Limb (tissue), 2 donors: ENCODE results near the gene RABL3.
A peak's percentile ranks its signal among the peaks of the same experiment; 100 is the strongest.
"Not testable (repeated sequence)": the region's sequence is repeated elsewhere in the genome, so short reads cannot be mapped to it uniquely, and the experiment has no call there.

Experiments
- DNase-seq, 2 donors: peaks; one replicate each; pipeline ENCODE4 v3.0.0-alpha.2; 2016; ENCODE audit errors: extremely low spot score in 2 of 2

RABL3 gene

GRCh38 chr3:120742198-120742848, at the start of gene RABL3, which contains the start of gene GTF2E1:
TSS of gene RABL3 (minus strand) at chr3:120742516. CDS start at chr3:120742507, 9 bp downstream.
TSS of gene GTF2E1 (plus strand) at chr3:120742744. CDS start at chr3:120750553, 7,809 bp downstream.
- peak; percentile 98 to 100 for DNase-seq

- no peak for DNase-seq
Measured at GRCh38 chr3:120791913-120792312, 49.6 kb upstream of the RABL3 start.

- DNase-seq, result no peak
Measured at GRCh38 chr3:120791010-120791409, 48.7 kb upstream of the RABL3 start.

GRCh38 chr3:120785832-120786231, 43.5 kb upstream of the RABL3 start:
- not testable (repeated sequence) for DNase-seq

GRCh38 chr3:120780977-120781376, 38.7 kb upstream of the RABL3 start:
- DNase-seq, result no peak

- no peak for DNase-seq
Measured at GRCh38 chr3:120778776-120779175, 36.5 kb upstream of the RABL3 start.

GRCh38 chr3:120775411-120775810, 33.1 kb upstream of the RABL3 start:
- no peak for DNase-seq

- no peak for DNase-seq
Measured at GRCh38 chr3:120773932-120774331, 31.6 kb upstream of the RABL3 start.

- DNase-seq, result no peak
Measured at GRCh38 chr3:120772081-120772480, 29.8 kb upstream of the RABL3 start.

GRCh38 chr3:120770891-120771290, 28.6 kb upstream of the RABL3 start:
- DNase-seq, result no peak

GRCh38 chr3:120769436-120769835, 27.1 kb upstream of the RABL3 start:
- no peak for DNase-seq

GRCh38 chr3:120767106-120767505, 24.8 kb upstream of the RABL3 start:
- DNase-seq, result no peak

- DNase-seq, result no peak
Measured at GRCh38 chr3:120766576-120766975, 24.3 kb upstream of the RABL3 start.

- DNase-seq, result no peak
Measured at GRCh38 chr3:120765830-120766493, 23.6 kb upstream of the RABL3 start.

- DNase-seq, result no peak
Measured at GRCh38 chr3:120764206-120764605, 21.9 kb upstream of the RABL3 start.

- no peak for DNase-seq
Measured at GRCh38 chr3:120763601-120764000, 21.3 kb upstream of the RABL3 start.

- DNase-seq, result no peak
Measured at GRCh38 chr3:120762615-120763014, 20.3 kb upstream of the RABL3 start.

- DNase-seq, result not testable (repeated sequence)
Measured at GRCh38 chr3:120758551-120758950, 16.2 kb upstream of the RABL3 start.

- no peak for DNase-seq
Measured at GRCh38 chr3:120756061-120756460, 13.7 kb upstream of the RABL3 start.

- DNase-seq, result no peak
Measured at GRCh38 chr3:120753810-120754209, 11.5 kb upstream of the RABL3 start.

- DNase-seq, result no peak
Measured at GRCh38 chr3:120752865-120753264, 10.5 kb upstream of the RABL3 start.

- DNase-seq, result no peak
Measured at GRCh38 chr3:120752230-120752629, 9.9 kb upstream of the RABL3 start.

- no peak for DNase-seq
Measured at GRCh38 chr3:120749843-120750242, 7.5 kb upstream of the RABL3 start.
